Ascending aorta (tissue), 2 donors: ENCODE results near the gene ZNF154. TPM values are rescaled to one million over a fixed set of nuclear protein-coding genes. Genes with fewer than 3 reads are reported as not detected.

ENCODE experiments used
- DNase-seq, 2 donors: peaks; one replicate each; pipeline ENCODE4 v3.0.0-alpha.2; 2019; ENCODE audit warnings: low spot score in 2 of 2
- H3K27ac ChIP-seq, 2 donors: fragments of 200-600 bp; sonication (generic); one replicate each; pipeline ENCODE4 v1.5.1; 2016 to 2017; ENCODE audit warnings: mild to moderate bottlenecking in 1 of 2
- H3K27me3 ChIP-seq: fragments of 200-600 bp; sonication (generic); one replicate; pipeline ENCODE4 v1.5.1; 2017
- H3K36me3 ChIP-seq, 2 donors: fragments of 200-600 bp; sonication (generic); one replicate each; pipeline ENCODE4 v1.5.1; 2016
- H3K4me1 ChIP-seq, 2 donors: fragments of 200-600 bp; sonication (generic); one replicate each; pipeline ENCODE4 v1.5.1; 2016 to 2017; ENCODE audit warnings: mild to moderate bottlenecking in 1 of 2
- H3K4me3 ChIP-seq, 2 donors: fragments of 200-600 bp; sonication (generic); one replicate each; pipeline ENCODE4 v1.5.1; 2016 to 2017; ENCODE audit warnings: mild to moderate bottlenecking in 1 of 2
- H3K9me3 ChIP-seq, 2 donors: fragments of 200-600 bp; sonication (generic); one replicate each; pipeline ENCODE4 v1.5.1; 2016
- intact Hi-C: fragments of 100-400 bp; cut with DNase I; formaldehyde crosslinking; loops from one replicate; pipeline ENCODE4 v1.15.1; 2023
- total RNA-seq: library from RNA; depleted of rRNA; stranded (reverse); fragments of >200 nt; gene quantifications from one replicate; pipeline ENCODE4 v1.1.0, GENCODE V29; 2016
- TF ChIP-seq, protein P1 (sequence below), 3 experiments: fragments of 200-600 bp in 2 of 3; fragments of 450-650 bp in 1 of 3; sonication (generic) in 2 of 3; IDR thresholded peaks; one replicate each; pipeline ENCODE4 v1.5.1; 2016 to 2019; ENCODE audit warnings: antibody characterized with exemption in 3 of 3, mild to moderate bottlenecking in 1 of 3, moderate library complexity in 1 of 3

ZNF154 gene
- total RNA-seq, 1 donor from 2014 or later = 0.11 TPM

DNA sequence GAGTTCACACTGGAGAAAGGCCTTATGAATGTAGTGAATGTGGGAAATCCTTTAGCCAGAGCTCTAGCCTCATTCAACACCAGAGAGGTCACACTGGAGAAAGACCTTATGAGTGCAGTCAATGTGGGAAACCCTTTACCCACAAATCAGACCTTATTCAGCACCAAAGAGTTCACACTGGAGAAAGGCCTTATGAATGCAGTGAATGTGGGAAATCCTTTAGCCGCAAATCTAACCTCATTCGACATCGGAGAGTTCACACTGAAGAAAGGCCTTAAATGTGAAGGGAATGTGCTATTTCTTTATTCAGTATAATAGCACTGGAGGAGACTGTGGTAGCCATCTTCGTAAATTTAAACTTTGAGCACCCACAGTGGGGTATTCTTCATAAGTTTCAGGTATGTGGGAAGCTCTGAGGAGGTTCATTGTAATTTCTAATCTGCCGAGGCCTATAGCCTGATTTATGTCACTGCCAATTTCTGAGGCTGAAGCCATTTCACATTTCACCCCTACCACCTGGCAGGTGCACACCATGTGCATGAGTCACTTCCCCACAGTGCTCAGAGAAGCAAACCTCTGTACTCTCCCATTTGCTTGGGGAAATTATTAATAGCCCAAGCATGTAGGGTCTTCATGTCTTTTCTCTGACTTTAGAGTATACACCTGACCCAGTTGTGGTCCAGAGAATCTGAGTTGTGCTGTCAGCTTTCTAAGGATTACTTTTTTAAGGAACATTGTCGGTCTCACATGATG lies 20.8 kb downstream of the ZNF154 start:
- intact Hi-C loops = no loop called here
- Histone ChIP-seq H3K4me3 (no peak overlapping the region), H3K4me1 (no peaks in the 10 kb centered on the region), H3K27me3 (no peaks in the 10 kb centered on the region), H3K27ac (no peak overlapping the region), H3K9me3 (peaks cover 94 to 100% of the 10 kb centered on the region in 2 donors), H3K36me3 (peaks cover 35 to 67% of the 10 kb centered on the region in 2 donors)
- no peak for DNase-seq
- TF ChIP-seq, protein P1, sequence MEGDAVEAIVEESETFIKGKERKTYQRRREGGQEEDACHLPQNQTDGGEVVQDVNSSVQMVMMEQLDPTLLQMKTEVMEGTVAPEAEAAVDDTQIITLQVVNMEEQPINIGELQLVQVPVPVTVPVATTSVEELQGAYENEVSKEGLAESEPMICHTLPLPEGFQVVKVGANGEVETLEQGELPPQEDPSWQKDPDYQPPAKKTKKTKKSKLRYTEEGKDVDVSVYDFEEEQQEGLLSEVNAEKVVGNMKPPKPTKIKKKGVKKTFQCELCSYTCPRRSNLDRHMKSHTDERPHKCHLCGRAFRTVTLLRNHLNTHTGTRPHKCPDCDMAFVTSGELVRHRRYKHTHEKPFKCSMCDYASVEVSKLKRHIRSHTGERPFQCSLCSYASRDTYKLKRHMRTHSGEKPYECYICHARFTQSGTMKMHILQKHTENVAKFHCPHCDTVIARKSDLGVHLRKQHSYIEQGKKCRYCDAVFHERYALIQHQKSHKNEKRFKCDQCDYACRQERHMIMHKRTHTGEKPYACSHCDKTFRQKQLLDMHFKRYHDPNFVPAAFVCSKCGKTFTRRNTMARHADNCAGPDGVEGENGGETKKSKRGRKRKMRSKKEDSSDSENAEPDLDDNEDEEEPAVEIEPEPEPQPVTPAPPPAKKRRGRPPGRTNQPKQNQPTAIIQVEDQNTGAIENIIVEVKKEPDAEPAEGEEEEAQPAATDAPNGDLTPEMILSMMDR (IDR thresholded peaks at IDR 0.05) = no peak

DNA sequence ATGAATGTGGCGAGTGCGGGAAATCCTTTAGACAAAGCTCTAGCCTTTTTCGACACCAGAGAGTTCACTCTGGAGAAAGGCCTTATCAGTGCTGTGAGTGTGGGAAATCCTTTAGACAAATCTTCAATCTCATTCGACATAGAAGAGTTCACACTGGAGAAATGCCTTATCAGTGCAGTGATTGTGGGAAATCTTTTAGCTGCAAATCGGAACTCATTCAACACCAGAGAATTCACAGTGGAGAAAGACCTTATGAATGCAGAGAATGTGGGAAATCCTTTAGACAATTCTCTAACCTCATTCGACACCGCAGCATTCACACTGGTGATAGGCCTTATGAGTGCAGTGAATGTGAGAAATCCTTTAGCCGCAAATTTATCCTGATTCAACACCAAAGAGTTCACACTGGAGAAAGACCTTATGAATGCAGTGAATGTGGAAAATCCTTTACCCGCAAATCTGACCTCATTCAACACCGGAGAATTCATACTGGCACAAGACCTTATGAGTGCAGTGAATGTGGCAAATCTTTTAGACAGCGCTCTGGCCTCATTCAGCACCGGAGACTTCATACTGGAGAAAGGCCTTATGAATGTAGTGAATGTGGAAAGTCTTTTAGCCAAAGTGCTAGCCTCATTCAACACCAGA lies 21.5 kb downstream of the ZNF154 start:
- TF ChIP-seq, protein P1 (IDR thresholded peaks at IDR 0.05) = no peak
- Histone ChIP-seq H3K27me3 (no peaks in the 10 kb centered on the region), H3K27ac (no peak overlapping the region), H3K9me3 (peaks cover 87 to 96% of the 10 kb centered on the region in 2 donors), H3K4me1 (peaks cover 2 to 6% of the 10 kb centered on the region in 2 donors), H3K36me3 (peaks cover 35 to 67% of the 10 kb centered on the region in 2 donors), H3K4me3 (no peak overlapping the region)
- intact Hi-C loops = no loop called here
- no peak for DNase-seq

DNA sequence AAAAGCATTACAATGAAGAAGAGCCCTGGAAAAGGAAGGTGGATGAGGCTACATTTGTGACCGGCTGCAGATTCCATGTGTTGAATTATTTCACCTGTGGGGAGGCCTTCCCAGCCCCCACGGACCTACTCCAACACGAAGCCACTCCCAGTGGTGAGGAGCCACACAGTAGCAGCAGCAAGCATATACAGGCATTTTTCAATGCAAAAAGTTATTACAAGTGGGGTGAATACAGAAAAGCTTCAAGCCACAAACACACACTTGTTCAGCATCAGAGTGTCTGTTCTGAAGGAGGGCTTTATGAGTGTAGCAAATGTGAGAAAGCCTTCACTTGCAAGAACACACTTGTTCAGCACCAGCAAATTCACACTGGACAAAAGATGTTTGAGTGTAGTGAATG lies 22.3 kb downstream of the ZNF154 start:
- intact Hi-C loops = no loop called here
- DNase-seq = no peak
- peaks cover 80 to 89% of the 10 kb centered on the region in 2 donors for H3K9me3 ChIP-seq
- no peaks in the 10 kb centered on the region for H3K27me3 ChIP-seq
- peak overlapping the region in 1 of 2 donors; percentile 11 for H3K4me3 ChIP-seq
- peaks cover 6 to 11% of the 10 kb centered on the region in 2 donors for H3K4me1 ChIP-seq
- H3K36me3 ChIP-seq = peaks cover 35 to 67% of the 10 kb centered on the region in 2 donors
- TF ChIP-seq, protein P1 (IDR thresholded peaks at IDR 0.05) = no peak
- H3K27ac ChIP-seq = no peak overlapping the region

DNA sequence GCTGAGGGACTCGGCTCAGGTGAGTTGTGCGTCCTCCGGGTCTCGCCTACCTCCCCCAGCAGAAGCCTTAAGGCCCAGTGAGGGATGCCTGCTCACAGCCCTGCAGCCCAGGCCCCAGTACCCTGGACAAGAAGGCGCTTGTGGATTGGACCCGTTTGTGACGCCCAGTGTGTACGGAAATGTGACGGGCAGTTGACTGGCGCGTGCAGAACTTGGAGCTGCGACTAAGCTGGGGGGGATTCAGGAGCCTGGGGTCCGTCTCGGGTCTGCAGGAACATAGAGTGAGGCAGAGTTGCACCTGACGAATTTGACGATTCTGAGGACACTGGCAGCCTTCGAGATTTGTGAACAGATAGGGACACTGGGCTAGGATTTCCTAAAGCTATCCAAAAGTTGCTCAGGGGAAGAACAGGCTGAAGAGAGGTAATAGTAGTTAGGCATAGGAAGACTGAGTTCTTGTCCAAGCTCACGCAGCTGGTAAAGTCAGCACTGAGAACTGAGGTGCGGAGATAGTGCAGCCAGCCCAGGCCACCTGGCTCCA lies 26.7 kb downstream of the ZNF154 start:
- no peak overlapping the region for H3K27ac ChIP-seq

DNA sequence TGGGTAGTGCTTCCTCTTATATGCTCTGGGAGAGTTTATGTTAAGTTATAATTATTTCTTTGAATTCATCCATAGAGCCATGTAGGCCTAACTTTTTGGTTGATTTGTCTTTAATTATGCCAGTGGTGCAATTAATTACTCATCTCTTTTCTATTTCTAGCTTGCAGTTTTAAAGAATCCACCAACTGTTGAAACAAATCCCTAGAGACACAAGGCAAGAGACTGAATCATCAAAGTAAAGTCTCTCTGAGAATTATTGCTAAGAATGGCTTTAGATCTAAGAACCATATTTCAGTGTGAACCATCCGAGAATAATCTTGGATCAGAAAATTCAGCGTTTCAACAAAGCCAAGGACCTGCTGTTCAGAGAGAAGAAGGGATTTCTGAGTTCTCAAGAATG lies 33.1 kb downstream of the ZNF154 start:
- TF ChIP-seq, protein P1 (IDR thresholded peaks at IDR 0.05) = no peak
- intact Hi-C loops = no loop called here
- no peak overlapping the region for H3K27ac ChIP-seq
- DNase-seq = no peak
- no peaks in the 10 kb centered on the region for H3K4me1 ChIP-seq
- no peaks in the 10 kb centered on the region for H3K36me3 ChIP-seq
- H3K9me3 ChIP-seq = peaks cover 0 to 12% of the 10 kb centered on the region in 2 donors
- H3K27me3 ChIP-seq = no peaks in the 10 kb centered on the region
- H3K4me3 ChIP-seq = no peak overlapping the region

More for the DNA sequence above, 26.7 kb downstream of the ZNF154 start:
- Histone ChIP-seq H3K27me3 (no peaks in the 10 kb centered on the region), H3K9me3 (peaks cover 39 to 51% of the 10 kb centered on the region in 2 donors), H3K36me3 (peaks cover 31 to 39% of the 10 kb centered on the region in 2 donors), H3K4me3 (peak overlapping the region; percentile 90 to 93), H3K4me1 (peaks cover 6 to 14% of the 10 kb centered on the region in 2 donors)
- TF ChIP-seq, protein P1 (IDR thresholded peaks at IDR 0.05) = no peak
- no peak for DNase-seq
- intact Hi-C loops = loop anchor here (5.0 kb wide), 2 partner anchors 65 to 100 kb away; partner anchors contain the start of genes ZIK1 and ZNF776
